Measurements from ENCODE around the gene PRKCZ. TPM values are rescaled to one million over a fixed set of nuclear protein-coding genes. Genes with fewer than 3 reads are reported as not detected.

PRKCZ gene
- total RNA-seq, 1 experiment from 2014 or later: 36.0 TPM

DNA sequence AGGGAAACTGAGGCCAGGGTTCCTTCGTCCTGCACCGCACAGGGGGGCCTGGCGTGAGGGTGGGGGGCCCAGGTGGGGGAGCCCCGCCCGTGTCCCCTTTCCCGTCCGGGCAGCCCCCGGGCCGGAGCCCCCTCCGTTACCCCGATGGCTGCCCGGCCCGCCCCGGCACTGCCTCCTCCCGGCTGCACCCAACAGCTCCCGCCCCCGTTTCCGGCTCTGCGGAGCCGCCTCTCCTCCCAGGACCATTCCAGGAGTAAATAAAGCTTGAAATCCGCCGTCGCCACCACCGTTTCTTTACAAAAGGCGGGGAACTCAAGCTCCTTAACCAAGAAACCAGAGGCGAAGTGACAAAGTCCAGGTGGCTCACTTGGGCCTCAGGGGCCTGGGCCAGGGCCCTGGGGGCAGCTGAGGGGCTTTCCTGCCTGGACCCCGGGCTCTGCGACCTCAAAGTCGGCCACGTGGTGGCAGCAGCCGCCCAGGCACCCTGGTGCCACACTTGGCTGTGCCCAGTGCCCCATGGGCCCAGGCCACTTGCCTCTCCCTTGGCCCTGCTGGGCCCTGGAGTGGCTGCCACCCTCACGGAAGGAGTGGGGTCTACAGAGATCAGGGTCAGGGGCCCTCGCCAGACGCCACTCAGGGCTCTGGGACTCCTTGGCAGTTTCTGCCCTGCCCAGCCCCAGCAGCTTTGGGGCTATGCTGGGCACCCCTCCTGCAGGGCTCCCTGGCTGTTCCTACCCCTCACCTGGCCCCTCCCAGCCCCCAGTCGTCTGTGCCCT is 144.9 kb downstream of the PRKCZ start:
- intact Hi-C loops (cut with micrococcal nuclease; ENCODE audit: unreplicated experiment): loop anchor here (1.0 to 10.0 kb wide), 5 partner anchors 37 to 1230 kb away; no protein-coding TSS in a partner anchor
- no peaks in the 10 kb centered on the region for H3K27me3 ChIP-seq (ENCODE audit: insufficient read depth, low read depth)
- no peak overlapping the region for H3K27ac ChIP-seq
- H2AFZ ChIP-seq: peak overlapping the region; percentile 79
- H4K20me1 ChIP-seq (ENCODE audit: insufficient read depth): no peaks in the 10 kb centered on the region
- H3K4me1 ChIP-seq (replicated peaks; ENCODE audit: insufficient read depth): peaks cover 4% of the 10 kb centered on the region
- peak overlapping the region; percentile 78 for H3K4me2 ChIP-seq
- H3K4me3 ChIP-seq: peak overlapping the region; percentile 60
- no peaks in the 10 kb centered on the region for H3K36me3 ChIP-seq (ENCODE audit: low read depth)
- CTCF ChIA-PET: interaction anchor here (0.6 to 2.1 kb wide), 6 partner anchors 9 to 1421 kb away, joined by 3 to 15 read pairs (median 4); partner anchors contain the start of genes MORN1 and RER1
- H3K9me2 ChIP-seq (ENCODE audit: insufficient read depth): no peaks in the 10 kb centered on the region
- POLR2A ChIA-PET (ENCODE audit: unreplicated experiment): interaction anchor here (0.7 to 0.8 kb wide), 2 partner anchors 211 to 1321 kb away, joined by 7 to 8 read pairs; no protein-coding TSS in a partner anchor
- DNase-seq: peak; percentile 63 to 90
- no peaks in the 10 kb centered on the region for H3K79me2 ChIP-seq (ENCODE audit: low read depth)
- no peaks in the 10 kb centered on the region for H3K9me3 ChIP-seq (ENCODE audit: insufficient read depth, low read depth)
- peak; percentile 93 for TF ChIP-seq CTCF (conservative IDR thresholded peaks at IDR 0.05)
- no peak for TF ChIP-seq EZH2 (IDR thresholded peaks at IDR 0.05; ENCODE audit: low read depth)
- H3F3A ChIP-seq (ENCODE audit: insufficient read depth, low read depth): peaks cover 9% of the 10 kb centered on the region
- BruUV-seq (replicated peaks): TSS peak; percentile 38

- Histone ChIP-seq H3K9me3 (ENCODE audit: insufficient read depth, low read depth) (no peaks in the 10 kb centered on the region), H3K4me2 (peak overlapping the region; percentile 78; the same call in 1 of the 2 replicates)
- POLR2A ChIA-PET (ENCODE audit: unreplicated experiment): no interaction called here
Observed at GRCh38 chr1:2195785-2196184, 145.6 kb downstream of the PRKCZ start.

More at GRCh38 chr1:2195785-2196184, 145.6 kb downstream of the PRKCZ start:
- intact Hi-C loops (cut with micrococcal nuclease; ENCODE audit: unreplicated experiment): loop anchor here (1.0 to 10.0 kb wide), 5 partner anchors 37 to 1229 kb away; no protein-coding TSS in a partner anchor
- H3K4me3 ChIP-seq: no peak overlapping the region; the same call in 1 of the 2 replicates
- no TSS peak for BruUV-seq (replicated peaks)
- H3K36me3 ChIP-seq (ENCODE audit: low read depth): no peaks in the 10 kb centered on the region
- no peaks in the 10 kb centered on the region for H3K79me2 ChIP-seq (ENCODE audit: low read depth)
- no peak overlapping the region for H3K27ac ChIP-seq
- no peak overlapping the region for H2AFZ ChIP-seq
- H4K20me1 ChIP-seq (ENCODE audit: insufficient read depth): no peaks in the 10 kb centered on the region
- peaks cover 4% of the 10 kb centered on the region for H3K4me1 ChIP-seq (replicated peaks; ENCODE audit: insufficient read depth)
- H3F3A ChIP-seq (ENCODE audit: insufficient read depth, low read depth): peaks cover 9% of the 10 kb centered on the region
- TF ChIP-seq CTCF (conservative IDR thresholded peaks at IDR 0.05) (no peak), EZH2 (IDR thresholded peaks at IDR 0.05; ENCODE audit: low read depth) (no peak)
- no peak for DNase-seq
- CTCF ChIA-PET: interaction anchor here (1.4 to 2.1 kb wide), 3 partner anchors 9 to 352 kb away, joined by 4 to 15 read pairs (median 7); no protein-coding TSS in a partner anchor
- H3K9me2 ChIP-seq (ENCODE audit: insufficient read depth): no peaks in the 10 kb centered on the region
- H3K27me3 ChIP-seq (ENCODE audit: insufficient read depth, low read depth): no peaks in the 10 kb centered on the region

Data from PC-9 (cell line).